Endodermal cell (in vitro differentiated cells): ENCODE data around the gene SFMBT2. TPM values are rescaled to one million over a fixed set of nuclear protein-coding genes. Genes with fewer than 3 reads are reported as not detected.

Experiments
- DNase-seq: peaks from one replicate; pipeline ENCODE4 v3.0.0-alpha.2; 2017
- H3K27ac ChIP-seq: 2 replicates; pipeline ENCODE4 v1.5.1; 2013; ENCODE audit warnings: mild to moderate bottlenecking, low read depth, low read length, moderate library complexity
- H3K27me3 ChIP-seq: 2 replicates; pipeline ENCODE4 v1.6.1; 2013; ENCODE audit warnings: mild to moderate bottlenecking, low read length, moderate library complexity; ENCODE audit not compliant: insufficient read depth, control insufficient read depth, poor library complexity, severe bottlenecking
- H3K36me3 ChIP-seq: 2 replicates; pipeline ENCODE4 v1.7.0; 2013; ENCODE audit warnings: mild to moderate bottlenecking, low read length, moderate library complexity; ENCODE audit not compliant: control insufficient read depth, insufficient read depth
- H3K4me1 ChIP-seq: one replicate; pipeline ENCODE4 v1.7.0; 2013; ENCODE audit warnings: low read length; ENCODE audit not compliant: control insufficient read depth, insufficient read depth
- H3K4me3 ChIP-seq: 2 replicates; pipeline ENCODE4 v1.5.1; 2013; ENCODE audit warnings: mild to moderate bottlenecking, low read length, moderate library complexity
- H3K9ac ChIP-seq: 2 replicates; pipeline ENCODE4 v1.6.1; 2013; ENCODE audit warnings: mild to moderate bottlenecking, low read length, moderate library complexity; ENCODE audit not compliant: poor library complexity, severe bottlenecking; ENCODE audit errors: extremely low read depth
- H3K9me3 ChIP-seq: 2 replicates; pipeline ENCODE4 v1.6.1; 2013; ENCODE audit warnings: mild to moderate bottlenecking, low read length, moderate library complexity; ENCODE audit not compliant: control insufficient read depth
- H3K27ac Mint-ChIP-seq: 2 replicates; pipeline ENCODE4 v1.8.0; 2020; ENCODE audit warnings: mixed read lengths
- H3K27me3 Mint-ChIP-seq: 2 replicates; pipeline ENCODE4 v1.8.0; 2021; ENCODE audit warnings: mild to moderate bottlenecking, mixed read lengths; ENCODE audit not compliant: insufficient read depth
- H3K36me3 Mint-ChIP-seq: 2 replicates; pipeline ENCODE4 v1.8.0; 2020; ENCODE audit warnings: low read depth, mixed read lengths
- H3K4me1 Mint-ChIP-seq: 2 replicates; pipeline ENCODE4 v1.8.0; 2020; ENCODE audit warnings: mixed read lengths
- H3K4me3 Mint-ChIP-seq: 2 replicates; pipeline ENCODE4 v1.8.0; 2020; ENCODE audit warnings: mild to moderate bottlenecking, moderate library complexity, mixed read lengths
- H3K9me3 Mint-ChIP-seq: 2 replicates; pipeline ENCODE4 v1.8.0; 2020; ENCODE audit warnings: mild to moderate bottlenecking, mixed read lengths
- CTCF ChIP-seq: fragments of 200-600 bp; sonication (generic); conservative IDR thresholded peaks from 2 replicates; pipeline ENCODE4 v1.5.0; 2021; ENCODE audit warnings: antibody characterized with exemption, mild to moderate bottlenecking
- WGBS, 2 experiments: methylation state at CpG; one replicate each; pipeline versions ENCODE4 v1.1.5 to v1.1.7; 2013; ENCODE audit warnings: missing lambda C conversion rate in 2 of 2, mixed read lengths in 1 of 2; ENCODE audit not compliant: insufficient coverage in 1 of 2, insufficient read length in 1 of 2; 5-methylcytosine and 5-hydroxymethylcytosine counted together
- total RNA-seq, 2 donors: library from RNA; stranded (reverse); fragmentation: NEBNext Ultra II Directional in 1 of 2; extraction: Animal tissue kit (Norgen Biotek cat#: 25700) in 1 of 2; gene quantifications; 2 replicates in 1 of 2; 3 replicates in 1 of 2; pipeline ENCODE4 v1.2.1, GENCODE V29; 2021

SFMBT2 gene
- total RNA-seq, 2 donors from 2014 or later = 3.9 to 5.3 TPM

- Mint-ChIP-seq H3K4me3 (no peak overlapping the region), H3K36me3 (peaks cover 39% of the 10 kb centered on the region), H3K27me3 (no peaks in the 10 kb centered on the region), H3K27ac (no peak overlapping the region), H3K4me1 (no peaks in the 10 kb centered on the region), H3K9me3 (peaks cover 25% of the 10 kb centered on the region)
- H3K9me3 ChIP-seq = peaks cover 12% of the 10 kb centered on the region
- peaks cover 8% of the 10 kb centered on the region for H3K36me3 ChIP-seq
- no peak for TF ChIP-seq CTCF
- H3K9ac ChIP-seq = no peak overlapping the region
- H3K27me3 ChIP-seq = no peaks in the 10 kb centered on the region
- no peak overlapping the region for H3K27ac ChIP-seq
- DNase-seq = no peak
- 95 to 98% methylated on average over 7 to 11 of the region's 11 CpGs for WGBS, 2 experiments
- no peaks in the 10 kb centered on the region for H3K4me1 ChIP-seq
- no peak overlapping the region for H3K4me3 ChIP-seq
These were observed 45.6 kb downstream of the SFMBT2 start for GRCh38 chr10:7365027-7365745.

GRCh38 chr10:7364474-7364873 lies 46.4 kb downstream of the SFMBT2 start:
- peaks cover 32% of the 10 kb centered on the region for H3K9me3 Mint-ChIP-seq
- DNase-seq = no peak
- H3K36me3 ChIP-seq = peaks cover 8% of the 10 kb centered on the region
- peaks cover 12% of the 10 kb centered on the region for H3K9me3 ChIP-seq
- H3K27ac Mint-ChIP-seq = no peak overlapping the region
- H3K4me1 Mint-ChIP-seq = no peaks in the 10 kb centered on the region
- no peaks in the 10 kb centered on the region for H3K27me3 ChIP-seq
- no peak overlapping the region for H3K9ac ChIP-seq
- no peak overlapping the region for H3K4me3 Mint-ChIP-seq
- H3K4me3 ChIP-seq = no peak overlapping the region
- 92 to 100% methylated on average over 1 to 6 of the region's 6 CpGs for WGBS, 2 experiments
- H3K27ac ChIP-seq = no peak overlapping the region
- H3K27me3 Mint-ChIP-seq = no peaks in the 10 kb centered on the region
- H3K4me1 ChIP-seq = no peaks in the 10 kb centered on the region
- peaks cover 44% of the 10 kb centered on the region for H3K36me3 Mint-ChIP-seq
- no peak for TF ChIP-seq CTCF

DNA sequence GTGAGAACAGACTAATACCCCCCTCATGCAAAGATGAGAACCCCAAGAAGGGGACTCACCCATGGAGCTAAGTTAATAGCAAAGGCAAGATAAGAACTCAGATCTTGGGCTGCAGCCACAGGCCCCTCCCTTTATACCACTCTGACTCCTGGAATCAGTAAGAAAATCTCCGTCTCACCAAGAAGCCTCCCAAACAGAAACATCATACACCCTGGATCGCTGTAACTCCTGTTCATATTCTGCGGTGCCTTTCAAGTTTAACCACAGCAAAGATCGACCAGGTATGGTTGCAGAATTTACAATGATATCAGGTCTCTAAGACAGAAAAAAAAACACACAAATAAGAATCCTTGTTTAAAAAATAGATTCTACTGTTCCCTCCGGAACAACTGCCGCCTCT lies 47.1 kb downstream of the SFMBT2 start:
- Mint-ChIP-seq H3K27ac (no peak overlapping the region), H3K27me3 (no peaks in the 10 kb centered on the region), H3K4me1 (no peaks in the 10 kb centered on the region), H3K9me3 (peaks cover 38% of the 10 kb centered on the region), H3K36me3 (peaks cover 50% of the 10 kb centered on the region), H3K4me3 (no peak overlapping the region)
- Histone ChIP-seq H3K4me3 (no peak overlapping the region), H3K27me3 (no peaks in the 10 kb centered on the region), H3K4me1 (no peaks in the 10 kb centered on the region), H3K27ac (no peak overlapping the region), H3K36me3 (peaks cover 8% of the 10 kb centered on the region), H3K9ac (no peak overlapping the region), H3K9me3 (peaks cover 12% of the 10 kb centered on the region)
- 94 to 98% methylated on average over 5 to 6 of the region's 6 CpGs for WGBS, 2 experiments
- DNase-seq = no peak
- TF ChIP-seq CTCF = no peak
